Liver (tissue), 9 donors: ENCODE measurements around the gene MACROD1. TPM values are rescaled to one million over a fixed set of nuclear protein-coding genes. Genes with fewer than 3 reads are reported as not detected.

Experiments
- DNase-seq: peaks from one replicate; pipeline ENCODE4 v3.0.0-alpha.2; 2017; ENCODE audit warnings: low spot score
- H3K27ac ChIP-seq, 2 donors: one replicate each; pipeline ENCODE4 v1.7.0; 2013; ENCODE audit warnings: inconsistent platforms in 2 of 2, low read length in 2 of 2, control low read depth in 1 of 2, low read depth in 1 of 2, mild to moderate bottlenecking in 1 of 2
- H3K27me3 ChIP-seq, 4 donors: one replicate each; pipeline versions ENCODE4 v1.6.1 to v1.7.0; 2013; ENCODE audit warnings: low read length in 3 of 4, inconsistent platforms in 1 of 4, mild to moderate bottlenecking in 1 of 4, moderate library complexity in 1 of 4; ENCODE audit not compliant: control insufficient read depth in 4 of 4, insufficient read depth in 4 of 4
- H3K36me3 ChIP-seq, 4 donors: one replicate each; pipeline versions ENCODE4 v1.6.1 to v1.7.0; 2013; ENCODE audit warnings: low read length in 3 of 4, mild to moderate bottlenecking in 3 of 4, low read depth in 1 of 4, moderate library complexity in 1 of 4; ENCODE audit not compliant: control insufficient read depth in 4 of 4, insufficient read depth in 3 of 4
- H3K4me1 ChIP-seq, 4 donors: one replicate each; pipeline versions ENCODE4 v1.6.1 to v1.7.0; 2013; ENCODE audit warnings: low read length in 3 of 4, mild to moderate bottlenecking in 3 of 4, moderate library complexity in 1 of 4; ENCODE audit not compliant: control insufficient read depth in 4 of 4, insufficient read depth in 4 of 4
- H3K4me3 ChIP-seq, 3 donors: one replicate each; pipeline versions ENCODE4 v1.6.1 to v1.7.0; 2013; ENCODE audit warnings: low read length in 3 of 3, control low read depth in 1 of 3, low read depth in 1 of 3, mild to moderate bottlenecking in 1 of 3
- H3K9ac ChIP-seq, 2 donors: one replicate each; pipeline ENCODE4 v1.7.0; 2013; ENCODE audit warnings: low read length in 2 of 2, mild to moderate bottlenecking in 2 of 2, moderate library complexity in 2 of 2, control low read depth in 1 of 2, low read depth in 1 of 2
- H3K9me3 ChIP-seq, 4 donors: one replicate each; pipeline versions ENCODE4 v1.6.1 to v1.7.0; 2013; ENCODE audit warnings: low read length in 3 of 4; ENCODE audit not compliant: control insufficient read depth in 4 of 4
- ATF3 ChIP-seq: IDR thresholded peaks from 2 replicates; pipeline ENCODE4 v1.6.1; 2016; ENCODE audit warnings: antibody characterized with exemption
- CTCF ChIP-seq: fragments of 150-350 bp; IDR thresholded peaks from 2 replicates; pipeline ENCODE4 v1.5.1; 2017; ENCODE audit warnings: improper control_type of control experiment, low read depth, low read length; ENCODE audit not compliant: missing input control
- FOXA1 ChIP-seq: IDR thresholded peaks from 2 replicates; pipeline ENCODE4 v1.6.1; 2016; ENCODE audit warnings: antibody characterized with exemption
- GABPA ChIP-seq, 2 donors: IDR thresholded peaks in 1 of 2; conservative IDR thresholded peaks in 1 of 2; 2 replicates each; pipeline ENCODE4 v1.6.1; 2016; ENCODE audit warnings: antibody characterized with exemption in 2 of 2, mild to moderate bottlenecking in 1 of 2, moderate library complexity in 1 of 2
- JUND ChIP-seq, 2 donors: IDR thresholded peaks; 2 replicates each; pipeline ENCODE4 v1.6.1; 2016; ENCODE audit warnings: antibody characterized with exemption in 2 of 2
- MAX ChIP-seq: IDR thresholded peaks from 2 replicates; pipeline ENCODE4 v1.6.1; 2016; ENCODE audit warnings: antibody characterized with exemption
- NR2F2 ChIP-seq: IDR thresholded peaks from 2 replicates; pipeline ENCODE4 v1.6.1; 2016; ENCODE audit warnings: antibody characterized with exemption
- RAD21 ChIP-seq, 2 donors: IDR thresholded peaks; 2 replicates each; pipeline ENCODE4 v1.6.1; 2016; ENCODE audit warnings: antibody characterized with exemption in 2 of 2, mild to moderate bottlenecking in 2 of 2
- REST ChIP-seq: IDR thresholded peaks from 2 replicates; pipeline ENCODE4 v1.6.1; 2016; ENCODE audit warnings: antibody characterized with exemption, mild to moderate bottlenecking
- RXRA ChIP-seq, 2 donors: IDR thresholded peaks; 2 replicates each; pipeline ENCODE4 v1.6.1; 2017 to 2018; ENCODE audit warnings: antibody characterized with exemption in 2 of 2, mild to moderate bottlenecking in 1 of 2
- YY1 ChIP-seq: IDR thresholded peaks from 2 replicates; pipeline ENCODE4 v1.6.1; 2016; ENCODE audit warnings: antibody characterized with exemption, mild to moderate bottlenecking
- WGBS: extraction: QIAGEN DNeasy Blood & Tissue Kit; methylation state at CpG from one replicate; pipeline ENCODE4 v1.1.7; 2013; 5-methylcytosine and 5-hydroxymethylcytosine counted together
- polyA plus RNA-seq, 2 donors: library from polyadenylated mRNA; stranded (reverse) in 1 of 2; unstranded in 1 of 2; fragments of 200-250 nt in 1 of 2; fragments of >200 nt in 1 of 2; fragmentation: Nextera tagmentation in 1 of 2; extraction: Ambion mirVana in 1 of 2; gene quantifications; one replicate each; pipeline versions ENCODE4 v1.2.1 to v1.2.3, GENCODE V29; 2013 to 2015
- total RNA-seq, 2 donors: library from RNA; depleted of rRNA; stranded (reverse); fragments of >200 nt; gene quantifications; one replicate each; pipeline ENCODE4 v1.2.3, GENCODE V29; 2014
- donor health status: healthy.
- donor health status: healthy.
- donor health status: healthy.
- donor health status: healthy.
- donor health status: healthy.

MACROD1 gene
- total and polyA plus RNA-seq, 4 donors = 8.9 to 25.9 (median 13.1) TPM

GRCh38 chr11:64135711-64136110 is 30.2 kb downstream of the MACROD1 start:
- no peak overlapping the region for H3K9ac ChIP-seq
- H3K27ac ChIP-seq = no peak overlapping the region

GRCh38 chr11:64134963-64135362 is 30.9 kb downstream of the MACROD1 start:
- WGBS = 85% methylated on average over 8 of the region's 8 CpGs
- no peak overlapping the region for H3K4me3 ChIP-seq
- TF ChIP-seq ATF3 (no peak), GABPA (IDR thresholded peaks at IDR 0.05 in 1 of 2, conservative IDR thresholded peaks at IDR 0.05 in 1 of 2) (no peak), CTCF (no peak), RXRA (IDR thresholded peaks at IDR 0.05) (no peak)
- H3K9me3 ChIP-seq = no peaks in the 10 kb centered on the region
- H3K36me3 ChIP-seq = no peaks in the 10 kb centered on the region
- no peak overlapping the region for H3K27ac ChIP-seq
- H3K9ac ChIP-seq = no peak overlapping the region
- H3K27me3 ChIP-seq = no peaks in the 10 kb centered on the region
- H3K4me1 ChIP-seq = peaks cover 0 to 16% (median 8%) of the 10 kb centered on the region in 4 donors
- DNase-seq = no peak

More at GRCh38 chr11:64135711-64136110, 30.2 kb downstream of the MACROD1 start:
- no peak overlapping the region for H3K4me3 ChIP-seq
- H3K27me3 ChIP-seq = no peaks in the 10 kb centered on the region
- no peak for DNase-seq
- H3K9me3 ChIP-seq = no peaks in the 10 kb centered on the region
- TF ChIP-seq YY1 (no peak), MAX (no peak), RXRA (IDR thresholded peaks at IDR 0.05) (no peak), GABPA (IDR thresholded peaks at IDR 0.05 in 1 of 2, conservative IDR thresholded peaks at IDR 0.05 in 1 of 2) (no peak)
- WGBS = 96% methylated on average over 17 of the region's 17 CpGs
- H3K4me1 ChIP-seq = peaks cover 0 to 14% (median 5%) of the 10 kb centered on the region in 4 donors
- H3K36me3 ChIP-seq = no peaks in the 10 kb centered on the region

- no peak overlapping the region for H3K27ac ChIP-seq
- H3K4me3 ChIP-seq = no peak overlapping the region
- DNase-seq = no peak
- peaks cover 0 to 26% (median 13%) of the 10 kb centered on the region in 4 donors for H3K4me1 ChIP-seq
- no peaks in the 10 kb centered on the region for H3K36me3 ChIP-seq
- no peaks in the 10 kb centered on the region for H3K27me3 ChIP-seq
- TF ChIP-seq MAX (no peak), RAD21 (IDR thresholded peaks at IDR 0.05) (no peak), FOXA1 (no peak), YY1 (no peak), CTCF (no peak), NR2F2 (no peak), JUND (IDR thresholded peaks at IDR 0.05) (no peak), RXRA (IDR thresholded peaks at IDR 0.05) (no peak), REST (no peak)
- 92% methylated on average over 17 of the region's 17 CpGs for WGBS
- no peak overlapping the region for H3K9ac ChIP-seq
- H3K9me3 ChIP-seq = no peaks in the 10 kb centered on the region
These were observed 32.8 kb downstream of the MACROD1 start for GRCh38 chr11:64132982-64133705.
